Raji (cell line): ENCODE measurements around the gene SIN3B.

ENCODE experiments used
- POLR2A ChIP-seq: IDR thresholded peaks from 2 replicates; pipeline ENCODE4 v1.6.1; 2011; ENCODE audit warnings: low read depth, low read length, control low read depth; ENCODE audit not compliant: insufficient read depth

The SIN3B gene

GRCh38 chr19:16851031-16851712 is 22.0 kb downstream of the SIN3B start:
- no peak for TF ChIP-seq POLR2A

DNA sequence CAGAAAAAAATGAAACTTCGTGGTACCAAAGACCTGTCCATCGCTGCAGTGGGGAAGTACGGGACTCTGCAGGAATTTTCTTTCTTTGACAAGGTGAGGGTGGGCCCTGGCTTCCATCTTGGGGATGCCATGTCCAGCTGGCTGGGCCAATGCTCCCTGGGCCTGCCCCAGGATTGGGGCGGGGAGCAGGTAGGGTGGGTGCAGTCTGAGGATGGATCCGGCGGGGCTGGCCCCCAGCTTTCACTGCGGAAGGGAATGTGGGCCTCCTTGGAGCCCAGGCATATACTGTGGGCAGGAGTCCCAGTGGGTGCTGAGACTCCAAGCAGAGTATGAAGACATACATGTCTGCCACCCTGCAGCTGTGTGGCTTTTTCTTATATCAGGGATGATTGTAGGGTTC is 23.9 kb downstream of the SIN3B start:
- no peak for TF ChIP-seq POLR2A

DNA sequence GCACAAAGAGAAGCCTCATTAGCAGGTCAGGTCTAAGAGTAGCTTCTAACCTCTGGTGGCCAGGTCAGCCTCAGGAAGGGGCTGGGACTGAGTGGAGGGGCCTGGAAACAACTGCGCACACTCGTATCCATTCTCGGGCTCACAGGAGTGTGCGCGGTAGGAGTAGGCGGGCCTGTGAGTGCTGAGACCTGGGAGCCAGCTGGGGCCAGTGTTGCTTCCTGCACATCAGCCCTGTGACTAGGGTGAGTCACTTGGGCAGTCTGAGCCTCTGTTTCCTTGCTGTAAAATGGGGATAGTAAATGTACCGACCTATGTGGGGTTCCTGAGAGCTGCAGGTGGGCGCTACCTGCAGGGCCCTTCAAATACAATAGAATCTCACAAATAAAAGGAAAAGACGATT is 26.9 kb downstream of the SIN3B start:
- no peak for TF ChIP-seq POLR2A

DNA sequence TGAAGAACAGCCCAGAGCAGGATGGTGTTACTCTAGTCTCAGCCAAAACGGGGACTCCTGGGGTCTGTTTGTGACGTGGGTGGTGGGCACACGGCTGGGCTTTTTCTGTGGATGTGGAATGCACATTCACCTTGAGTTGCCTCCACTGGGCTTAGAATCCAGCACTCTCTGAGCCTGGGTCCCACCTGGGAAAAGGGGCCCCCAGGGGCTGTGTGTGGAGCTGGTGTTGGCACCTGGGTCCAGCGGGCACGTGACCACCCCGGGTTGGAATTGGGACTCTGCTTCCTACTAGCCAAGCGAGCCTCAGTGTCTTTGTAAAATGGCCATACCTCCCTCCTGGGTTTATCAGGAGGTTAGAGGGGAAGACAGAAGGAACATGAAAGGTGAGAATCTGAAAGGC is 30.4 kb downstream of the SIN3B start:
- no peak for TF ChIP-seq POLR2A

DNA sequence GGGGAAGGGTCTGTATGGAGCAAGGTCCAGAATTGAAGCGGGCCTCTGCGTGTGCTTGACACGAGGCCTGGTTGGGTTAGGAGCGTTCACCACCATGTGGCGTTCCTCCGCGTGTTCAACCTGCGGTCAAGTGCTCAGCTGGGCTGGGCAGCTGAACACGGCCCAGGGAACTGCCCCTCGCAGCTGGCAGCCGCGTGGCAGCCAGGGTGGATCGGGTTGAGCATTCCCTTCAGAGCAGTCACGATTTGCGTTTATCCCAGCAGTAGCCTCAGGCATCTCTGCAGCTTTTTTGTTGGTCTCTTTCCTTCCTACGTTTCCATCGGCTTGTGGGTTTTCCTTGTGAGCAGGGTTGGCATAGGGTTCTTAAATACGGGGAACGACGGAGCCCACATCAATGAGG is 30.9 kb downstream of the SIN3B start:
- TF ChIP-seq POLR2A = no peak

GRCh38 chr19:16861011-16861410 is 31.8 kb downstream of the SIN3B start:
- no peak for TF ChIP-seq POLR2A

GRCh38 chr19:16861834-16862233 is 32.6 kb downstream of the SIN3B start:
- no peak for TF ChIP-seq POLR2A

GRCh38 chr19:16862826-16863415 is 33.7 kb downstream of the SIN3B start:
- TF ChIP-seq POLR2A = no peak

- no peak for TF ChIP-seq POLR2A
Observed at GRCh38 chr19:16867211-16867610, 38.0 kb downstream of the SIN3B start.

GRCh38 chr19:16868423-16869130 is 39.4 kb downstream of the SIN3B start:
- no peak for TF ChIP-seq POLR2A

GRCh38 chr19:16869331-16869972 is 40.3 kb downstream of the SIN3B start:
- TF ChIP-seq POLR2A = no peak

- TF ChIP-seq POLR2A = no peak
Observed at GRCh38 chr19:16871871-16872270, 42.7 kb downstream of the SIN3B start.

- TF ChIP-seq POLR2A = no peak
Observed at GRCh38 chr19:16872728-16873127, 43.5 kb downstream of the SIN3B start.

DNA sequence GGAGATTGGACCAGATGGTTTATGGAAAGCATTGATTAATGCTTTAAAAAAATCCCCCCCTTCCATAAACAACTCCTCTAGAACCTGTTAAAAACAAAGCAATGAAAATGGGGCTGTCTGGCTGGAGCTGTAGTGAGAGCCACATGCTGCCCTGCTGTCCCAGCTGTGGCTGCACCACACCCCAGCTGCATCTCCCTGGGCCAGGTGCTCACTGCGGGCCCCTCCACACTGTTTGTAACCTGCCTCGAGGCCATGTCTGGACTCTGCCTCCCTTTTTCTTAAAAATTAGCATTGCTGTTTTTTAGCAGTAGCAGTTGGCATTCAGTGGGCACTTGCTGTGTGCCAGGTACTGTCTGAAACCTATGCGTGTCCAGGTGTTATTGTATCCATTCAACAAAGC is 44.4 kb downstream of the SIN3B start:
- TF ChIP-seq POLR2A = no peak

- no peak for TF ChIP-seq POLR2A
Observed at GRCh38 chr19:16874250-16874977, 45.2 kb downstream of the SIN3B start.

GRCh38 chr19:16875584-16876555 is 46.7 kb downstream of the SIN3B start:
- no peak for TF ChIP-seq POLR2A
